Bronchial epithelial cell (primary cell): ENCODE data around the gene DYNLL1. TPM values are rescaled to one million over a fixed set of nuclear protein-coding genes. Genes with fewer than 3 reads are reported as not detected.

Source experiments
- DNase-seq: peaks from one replicate; pipeline ENCODE4 v3.0.0-alpha.2; 2010; ENCODE audit warnings: low read depth
- FAIRE-seq: peaks from 2 replicates; lab custom pipeline; 2011; peaks lifted over from hg19 to GRCh38; lab: Jason Lieb, UNC
- H3K27me3 ChIP-seq: 2 replicates; pipeline ENCODE4 v1.5.1; 2011; ENCODE audit warnings: low read length; ENCODE audit not compliant: control insufficient read depth, insufficient read depth
- H3K36me3 ChIP-seq: 2 replicates; pipeline ENCODE4 v1.5.1; 2011; ENCODE audit warnings: low read length; ENCODE audit not compliant: control insufficient read depth, insufficient read depth
- H3K4me3 ChIP-seq: 2 replicates; pipeline ENCODE4 v1.5.1; 2011; ENCODE audit warnings: mild to moderate bottlenecking, low read depth, low read length, control low read depth
- total RNA-seq: library from RNA; depleted of rRNA; stranded (reverse); fragments of >200 nt; gene quantifications from 2 replicates; pipeline ENCODE4 v1.2.1, GENCODE V29; 2014
- TF ChIP-seq, protein P1 (sequence below): IDR thresholded peaks from 2 replicates; pipeline ENCODE4 v1.5.1; 2011; ENCODE audit warnings: mild to moderate bottlenecking, moderate library complexity, low read length, control low read depth, inconsistent platforms; ENCODE audit not compliant: insufficient read depth, severe bottlenecking

Gene DYNLL1
- total RNA-seq, 1 donor from 2014 or later, result 268 TPM

DNA sequence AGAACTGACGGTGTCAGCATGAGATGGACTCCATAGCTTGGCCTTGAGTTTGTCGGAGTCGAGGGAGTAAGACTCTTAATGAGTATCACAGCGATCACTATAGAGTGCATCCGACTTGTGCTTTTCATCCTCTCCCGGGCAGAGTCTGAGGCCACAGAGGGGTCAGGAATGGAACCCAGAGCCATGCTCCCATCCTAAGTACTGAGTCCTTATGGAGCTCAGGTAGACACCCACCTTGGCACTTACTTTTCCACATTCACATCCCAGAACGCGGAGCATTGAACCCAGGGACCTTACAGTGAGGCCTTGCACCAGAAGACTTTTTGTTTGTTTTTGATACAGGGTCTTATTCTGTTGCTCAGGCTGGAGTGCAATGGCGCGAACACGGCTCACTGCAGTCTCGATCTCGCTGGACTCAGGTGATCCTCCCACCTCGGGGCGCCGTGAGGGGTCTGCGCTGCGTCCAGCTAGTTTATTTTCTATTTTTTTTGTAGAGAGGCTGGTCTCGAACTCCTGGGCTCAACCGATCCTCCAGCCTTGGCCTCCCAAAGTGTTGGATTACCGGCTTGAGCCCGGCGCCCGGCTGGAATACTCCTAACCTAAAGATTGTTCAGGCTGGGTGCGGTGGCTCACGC lies 25.6 kb upstream of the DYNLL1 start:
- TF ChIP-seq, protein P1, sequence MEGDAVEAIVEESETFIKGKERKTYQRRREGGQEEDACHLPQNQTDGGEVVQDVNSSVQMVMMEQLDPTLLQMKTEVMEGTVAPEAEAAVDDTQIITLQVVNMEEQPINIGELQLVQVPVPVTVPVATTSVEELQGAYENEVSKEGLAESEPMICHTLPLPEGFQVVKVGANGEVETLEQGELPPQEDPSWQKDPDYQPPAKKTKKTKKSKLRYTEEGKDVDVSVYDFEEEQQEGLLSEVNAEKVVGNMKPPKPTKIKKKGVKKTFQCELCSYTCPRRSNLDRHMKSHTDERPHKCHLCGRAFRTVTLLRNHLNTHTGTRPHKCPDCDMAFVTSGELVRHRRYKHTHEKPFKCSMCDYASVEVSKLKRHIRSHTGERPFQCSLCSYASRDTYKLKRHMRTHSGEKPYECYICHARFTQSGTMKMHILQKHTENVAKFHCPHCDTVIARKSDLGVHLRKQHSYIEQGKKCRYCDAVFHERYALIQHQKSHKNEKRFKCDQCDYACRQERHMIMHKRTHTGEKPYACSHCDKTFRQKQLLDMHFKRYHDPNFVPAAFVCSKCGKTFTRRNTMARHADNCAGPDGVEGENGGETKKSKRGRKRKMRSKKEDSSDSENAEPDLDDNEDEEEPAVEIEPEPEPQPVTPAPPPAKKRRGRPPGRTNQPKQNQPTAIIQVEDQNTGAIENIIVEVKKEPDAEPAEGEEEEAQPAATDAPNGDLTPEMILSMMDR, result no peak
- DNase-seq, result no peak

DNA sequence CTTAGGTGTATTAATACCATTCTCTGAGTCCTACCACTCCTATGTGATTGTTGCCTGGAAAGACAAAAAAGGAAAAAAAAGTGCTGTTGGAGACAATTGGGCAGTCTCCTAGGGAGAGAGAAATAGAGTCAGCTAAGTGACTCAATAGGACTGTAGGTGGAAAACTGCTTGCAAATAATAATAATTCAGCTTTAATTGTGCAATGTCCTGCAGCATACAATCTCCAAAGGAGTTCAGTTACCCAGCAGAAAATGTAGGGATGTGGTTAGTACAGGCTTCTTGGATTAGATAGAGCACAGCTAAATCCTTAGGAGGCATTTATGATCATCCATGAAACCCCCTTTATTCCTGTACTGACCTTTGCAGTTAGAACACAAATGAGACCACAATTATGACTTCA lies 23.4 kb upstream of the DYNLL1 start:
- Histone ChIP-seq H3K4me3 (no peak overlapping the region), H3K27me3 (no peaks in the 10 kb centered on the region), H3K36me3 (peaks cover 1% of the 10 kb centered on the region)
- DNase-seq (no peak), FAIRE-seq (no peak)
- TF ChIP-seq, protein P1, result no peak

More for the DNA sequence above, 25.6 kb upstream of the DYNLL1 start:
- H3K4me3 ChIP-seq, result peak overlapping the region; percentile 92
- H3K27me3 ChIP-seq, result no peaks in the 10 kb centered on the region
- FAIRE-seq, result no peak
- peaks cover 7% of the 10 kb centered on the region for H3K36me3 ChIP-seq

DNA sequence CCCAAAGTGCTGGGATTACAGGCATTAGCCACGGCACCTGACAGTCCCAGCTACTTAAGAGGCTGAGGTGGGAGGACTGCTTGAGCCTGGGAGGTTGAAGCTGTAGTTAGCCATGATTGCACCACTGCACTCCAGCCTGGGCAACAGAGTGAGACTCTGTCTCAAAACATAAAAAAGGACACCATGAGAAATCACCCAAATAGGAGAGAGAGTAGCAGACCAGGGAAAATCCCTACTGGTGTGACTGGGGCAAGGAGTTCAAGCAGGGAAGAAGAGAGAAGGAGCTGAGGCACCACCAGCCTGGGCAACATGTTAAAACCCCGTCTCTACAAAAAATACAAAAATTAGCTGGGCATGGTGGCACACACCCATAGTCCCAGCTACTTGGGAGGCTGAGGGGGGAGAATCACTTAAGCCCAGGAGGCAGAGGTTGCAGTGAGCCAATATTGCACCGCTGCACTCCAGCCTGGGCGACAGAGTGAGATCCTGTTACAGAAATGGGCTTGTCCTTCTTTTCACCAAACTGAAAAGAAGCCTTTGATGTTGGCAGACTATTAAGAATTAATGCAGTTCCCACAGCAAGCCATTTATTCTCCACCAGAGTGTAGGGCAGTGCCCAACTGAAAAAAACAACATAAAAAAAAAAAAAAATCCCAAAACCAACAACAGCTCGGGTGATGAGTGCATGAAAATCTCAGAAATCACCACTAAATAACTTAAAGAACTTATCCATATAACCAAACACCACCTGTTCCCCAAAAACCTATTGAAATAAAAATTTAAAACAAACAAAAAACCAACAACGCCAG lies 21.9 kb upstream of the DYNLL1 start:
- DNase-seq, result no peak
- Histone ChIP-seq H3K4me3 (no peak overlapping the region), H3K36me3 (no peaks in the 10 kb centered on the region), H3K27me3 (no peaks in the 10 kb centered on the region)
- no peak for FAIRE-seq
- TF ChIP-seq, protein P1, result no peak

DNA sequence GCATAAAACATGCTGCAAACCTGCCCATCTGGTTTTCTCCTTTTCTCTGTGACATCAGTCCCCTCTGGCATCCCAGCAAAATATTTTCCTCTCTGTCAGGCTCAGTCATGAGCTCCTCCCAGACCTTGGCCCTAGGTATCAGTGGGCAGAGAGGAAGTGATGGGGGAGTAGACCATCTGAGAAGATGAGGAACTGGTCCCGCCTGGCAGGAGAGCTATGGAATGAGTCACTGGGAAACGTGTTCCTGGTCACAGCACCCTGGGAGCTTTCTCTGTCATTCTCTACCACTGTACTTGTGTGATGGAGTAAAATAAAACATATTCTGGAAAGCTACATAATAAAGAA lies 21.3 kb upstream of the DYNLL1 start:
- Histone ChIP-seq H3K36me3 (no peaks in the 10 kb centered on the region), H3K4me3 (no peak overlapping the region), H3K27me3 (no peaks in the 10 kb centered on the region)
- peak; percentile 52 for FAIRE-seq
- DNase-seq, result peak; percentile 98
- TF ChIP-seq, protein P1, result no peak

DNA sequence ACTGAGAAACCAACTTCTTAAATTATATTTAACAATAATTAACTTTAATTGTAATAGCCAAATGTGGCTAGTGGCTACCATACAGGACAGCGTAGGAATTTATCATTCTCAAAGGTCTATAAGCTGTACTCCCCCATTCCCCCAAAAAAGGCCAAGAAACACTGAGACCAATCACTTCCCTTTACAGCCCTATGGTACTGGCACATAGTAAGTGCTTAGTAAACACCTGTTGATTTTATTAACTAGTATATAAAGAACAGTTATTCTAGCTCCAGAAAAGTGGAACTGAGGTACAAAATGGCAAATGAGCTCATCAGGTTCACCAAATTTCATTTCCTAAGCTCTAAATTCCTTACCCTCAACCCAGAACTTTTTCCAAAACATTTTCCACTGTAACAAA lies 20.3 kb upstream of the DYNLL1 start:
- TF ChIP-seq, protein P1, result no peak
- DNase-seq, result no peak
- FAIRE-seq, result no peak
- Histone ChIP-seq H3K36me3 (no peaks in the 10 kb centered on the region), H3K27me3 (no peaks in the 10 kb centered on the region), H3K4me3 (no peak overlapping the region)
